Esophagus muscularis mucosa (tissue), 4 donors: Measurements from ENCODE around the gene PRDM16. TPM values are rescaled to one million over a fixed set of nuclear protein-coding genes. Genes with fewer than 3 reads are reported as not detected.

Experiments
- DNase-seq: peaks from one replicate; pipeline ENCODE4 v3.0.0-alpha.2; 2017; ENCODE audit errors: extremely low spot score
- H3K27ac ChIP-seq, 4 donors: fragments of 200-600 bp; sonication (generic); replicated peaks in 1 of 4; 1 replicate in 3 of 4; 2 replicates in 1 of 4; pipeline ENCODE4 v1.5.1; 2016 to 2019; ENCODE audit warnings: mild to moderate bottlenecking in 1 of 4
- H3K27me3 ChIP-seq, 4 donors: fragments of 200-600 bp; sonication (generic); one replicate each; pipeline versions ENCODE4 v1.5.1 to v1.6.0; 2016 to 2019
- H3K36me3 ChIP-seq, 4 donors: fragments of 200-600 bp; sonication (generic); one replicate each; pipeline ENCODE4 v1.5.1; 2016 to 2019
- H3K4me1 ChIP-seq, 4 donors: fragments of 200-600 bp; sonication (generic); one replicate each; pipeline ENCODE4 v1.5.1; 2016 to 2019
- H3K4me3 ChIP-seq, 4 donors: fragments of 200-600 bp; sonication (generic); 1 replicate in 2 of 4; 2 replicates in 2 of 4; pipeline ENCODE4 v1.5.1; 2016 to 2019; ENCODE audit warnings: mild to moderate bottlenecking in 4 of 4, moderate library complexity in 1 of 4
- H3K9me3 ChIP-seq, 4 donors: fragments of 200-600 bp; sonication (generic); 1 replicate in 3 of 4; 2 replicates in 1 of 4; pipeline ENCODE4 v1.5.1; 2016 to 2019
- EP300 ChIP-seq: sonication (generic); formaldehyde crosslinking; IDR thresholded peaks from one replicate; pipeline ENCODE4 v1.6.1; 2017; ENCODE audit warnings: antibody characterized with exemption
- POLR2A ChIP-seq: fragments of 450-650 bp; IDR thresholded peaks from one replicate; pipeline ENCODE4 v1.6.1; 2017; ENCODE audit warnings: antibody characterized with exemption, moderate library complexity, mild to moderate bottlenecking, low read depth
- POLR2AphosphoS5 ChIP-seq, 2 donors: sonication (generic); formaldehyde crosslinking; IDR thresholded peaks; one replicate each; pipeline ENCODE4 v1.6.1; 2017; ENCODE audit warnings: antibody characterized with exemption in 2 of 2
- WGBS: methylation state at CpG from one replicate; pipeline ENCODE4 v1.1.5; 2018; 5-methylcytosine and 5-hydroxymethylcytosine counted together
- intact Hi-C: fragments of 100-400 bp; cut with DNase I; formaldehyde crosslinking; loops from one replicate; pipeline ENCODE4 v1.15.1; 2023
- total RNA-seq, 4 donors: library from RNA; depleted of rRNA; stranded (reverse); fragments of >200 nt; gene quantifications; one replicate each; pipeline versions ENCODE4 v1.1.0 to v1.2.1, GENCODE V29; 2016
- TF ChIP-seq, protein P1 (sequence below), 3 experiments: fragments of 200-600 bp in 2 of 3; fragments of 450-650 bp in 1 of 3; sonication (generic) in 2 of 3; IDR thresholded peaks; one replicate each; pipeline ENCODE4 v1.5.1; 2017 to 2019; ENCODE audit warnings: antibody characterized with exemption in 3 of 3, mild to moderate bottlenecking in 2 of 3, moderate library complexity in 1 of 3

PRDM16 gene
- total RNA-seq, 4 donors from 2014 or later: 1.2 to 4.4 (median 2.2) TPM

- no peaks in the 10 kb centered on the region for H3K36me3 ChIP-seq
- H3K4me1 ChIP-seq: no peaks in the 10 kb centered on the region
- DNase-seq: no peak
- H3K27me3 ChIP-seq: peaks cover 0 to 90% (median 3%) of the 10 kb centered on the region in 4 donors
- intact Hi-C loops: no loop called here
- H3K27ac ChIP-seq: no peak overlapping the region
- H3K4me3 ChIP-seq: no peak overlapping the region
- no peaks in the 10 kb centered on the region for H3K9me3 ChIP-seq
- WGBS: 90% methylated on average over 13 of the region's 14 CpGs
- TF ChIP-seq POLR2AphosphoS5 (IDR thresholded peaks at IDR 0.05): no peak
These were observed 34.1 kb upstream of the PRDM16 start for GRCh38 chr1:3034728-3035562.

- 72% methylated on average over 18 of the region's 19 CpGs for WGBS
- intact Hi-C loops: no loop called here
These were observed 33.2 kb upstream of the PRDM16 start for GRCh38 chr1:3035563-3036446.

DNA sequence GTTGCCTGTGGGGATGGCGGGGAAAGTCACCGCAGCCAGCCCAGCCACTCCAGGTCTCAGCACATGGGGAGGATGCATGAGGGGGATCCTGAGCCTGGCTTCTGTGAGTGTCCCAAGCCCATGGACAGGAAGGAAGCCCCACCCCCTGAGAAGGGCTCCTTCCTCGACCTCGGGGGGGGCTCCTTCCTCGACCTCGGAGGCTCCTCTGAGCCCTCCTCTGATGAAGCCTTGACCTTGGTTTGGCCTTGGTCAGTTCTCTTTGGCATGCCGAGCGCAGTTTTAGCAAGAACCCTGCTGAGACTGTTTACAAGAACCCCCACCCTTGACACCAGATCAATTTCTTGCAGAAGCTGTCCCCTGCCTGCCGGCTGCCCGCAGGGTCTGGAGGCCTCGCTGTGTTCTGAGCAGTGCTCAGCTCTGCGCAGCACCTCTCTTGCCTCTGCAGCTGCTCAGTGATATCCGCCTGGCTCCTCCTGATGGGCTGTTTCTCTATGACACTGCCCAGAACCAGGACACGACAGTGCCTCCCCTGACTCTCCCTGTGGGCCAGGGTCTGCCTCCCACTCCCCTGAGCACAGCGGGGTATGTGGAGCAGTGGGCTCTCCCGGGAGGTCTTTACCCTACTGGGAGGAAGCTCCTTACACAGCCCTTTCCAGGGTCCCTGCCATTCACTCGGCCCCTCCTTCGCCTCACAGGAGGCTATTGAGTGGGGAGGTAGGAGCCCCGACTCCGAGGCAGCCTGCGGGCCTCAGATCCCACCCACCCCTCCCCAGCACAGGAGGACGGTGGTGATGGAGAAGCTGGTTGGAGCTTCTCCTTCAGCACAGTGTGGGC lies 32.3 kb upstream of the PRDM16 start:
- H3K27ac ChIP-seq: no peak overlapping the region
- DNase-seq: no peak

More at GRCh38 chr1:3035563-3036446, 33.2 kb upstream of the PRDM16 start:
- Histone ChIP-seq H3K36me3 (no peaks in the 10 kb centered on the region), H3K27me3 (peaks cover 0 to 85% (median 3%) of the 10 kb centered on the region in 4 donors), H3K4me3 (no peak overlapping the region), H3K4me1 (no peaks in the 10 kb centered on the region), H3K9me3 (no peaks in the 10 kb centered on the region), H3K27ac (no peak overlapping the region)
- DNase-seq: no peak
- TF ChIP-seq, protein P1, sequence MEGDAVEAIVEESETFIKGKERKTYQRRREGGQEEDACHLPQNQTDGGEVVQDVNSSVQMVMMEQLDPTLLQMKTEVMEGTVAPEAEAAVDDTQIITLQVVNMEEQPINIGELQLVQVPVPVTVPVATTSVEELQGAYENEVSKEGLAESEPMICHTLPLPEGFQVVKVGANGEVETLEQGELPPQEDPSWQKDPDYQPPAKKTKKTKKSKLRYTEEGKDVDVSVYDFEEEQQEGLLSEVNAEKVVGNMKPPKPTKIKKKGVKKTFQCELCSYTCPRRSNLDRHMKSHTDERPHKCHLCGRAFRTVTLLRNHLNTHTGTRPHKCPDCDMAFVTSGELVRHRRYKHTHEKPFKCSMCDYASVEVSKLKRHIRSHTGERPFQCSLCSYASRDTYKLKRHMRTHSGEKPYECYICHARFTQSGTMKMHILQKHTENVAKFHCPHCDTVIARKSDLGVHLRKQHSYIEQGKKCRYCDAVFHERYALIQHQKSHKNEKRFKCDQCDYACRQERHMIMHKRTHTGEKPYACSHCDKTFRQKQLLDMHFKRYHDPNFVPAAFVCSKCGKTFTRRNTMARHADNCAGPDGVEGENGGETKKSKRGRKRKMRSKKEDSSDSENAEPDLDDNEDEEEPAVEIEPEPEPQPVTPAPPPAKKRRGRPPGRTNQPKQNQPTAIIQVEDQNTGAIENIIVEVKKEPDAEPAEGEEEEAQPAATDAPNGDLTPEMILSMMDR (IDR thresholded peaks at IDR 0.05): no peak
- TF ChIP-seq POLR2A: no peak
- TF ChIP-seq POLR2AphosphoS5 (IDR thresholded peaks at IDR 0.05): no peak
- TF ChIP-seq EP300: no peak

DNA sequence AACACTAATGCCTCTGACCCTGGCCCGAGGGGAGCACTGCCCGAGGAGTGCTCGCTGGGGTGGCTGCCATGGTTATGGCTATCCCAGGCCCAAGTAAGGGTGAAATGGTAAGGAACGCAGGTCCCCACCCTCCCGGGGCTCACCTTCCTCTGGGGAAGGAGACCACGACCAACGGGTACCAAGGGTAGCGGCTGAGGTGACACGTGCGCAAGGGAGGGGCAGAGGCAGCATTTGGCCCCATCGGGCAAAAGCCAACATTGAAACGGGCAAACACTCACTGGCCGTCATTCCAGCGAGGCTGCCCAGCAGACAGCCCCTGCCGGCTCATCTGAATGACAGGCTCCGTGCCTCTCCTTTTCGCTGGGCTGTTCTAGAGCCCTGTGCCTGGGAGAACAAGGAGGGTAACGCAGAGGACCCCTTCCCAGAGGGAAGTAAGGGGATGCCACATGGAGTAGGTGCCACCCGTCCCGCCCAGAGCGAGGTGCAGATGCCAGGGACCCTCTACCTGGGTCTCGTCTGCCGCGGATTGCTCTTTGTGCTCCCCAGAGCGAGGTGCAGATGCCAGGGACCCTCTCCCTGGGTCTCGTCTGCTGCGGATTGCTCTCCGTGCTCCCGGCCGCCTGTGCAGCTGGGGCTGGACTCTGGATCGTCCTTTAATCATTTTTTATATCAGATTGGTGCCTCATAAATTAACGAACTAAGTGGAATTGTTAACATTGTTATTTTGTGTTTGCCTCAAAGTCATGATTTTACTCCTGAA lies 31.5 kb upstream of the PRDM16 start:
- TF ChIP-seq EP300: no peak
- TF ChIP-seq POLR2AphosphoS5 (IDR thresholded peaks at IDR 0.05): no peak
- TF ChIP-seq, protein P1 (IDR thresholded peaks at IDR 0.05): no peak
- TF ChIP-seq POLR2A: no peak
- 87% methylated on average over 31 of the region's 32 CpGs for WGBS
- no peaks in the 10 kb centered on the region for H3K4me1 ChIP-seq
- intact Hi-C loops: no loop called here
- DNase-seq: no peak
- no peaks in the 10 kb centered on the region for H3K36me3 ChIP-seq
- H3K4me3 ChIP-seq: no peak overlapping the region
- H3K27me3 ChIP-seq: peaks cover 0 to 81% (median 3%) of the 10 kb centered on the region in 4 donors
- no peak overlapping the region for H3K27ac ChIP-seq
- no peaks in the 10 kb centered on the region for H3K9me3 ChIP-seq

More for the DNA sequence above, 32.3 kb upstream of the PRDM16 start:
- TF ChIP-seq, protein P1 (IDR thresholded peaks at IDR 0.05): no peak
- TF ChIP-seq EP300 (no peak), POLR2A (no peak), POLR2AphosphoS5 (IDR thresholded peaks at IDR 0.05) (no peak)
- intact Hi-C loops: no loop called here
- H3K36me3 ChIP-seq: no peaks in the 10 kb centered on the region
- H3K27me3 ChIP-seq: peaks cover 0 to 81% (median 3%) of the 10 kb centered on the region in 4 donors
- 55% methylated on average over 15 of the region's 22 CpGs for WGBS
- no peak overlapping the region for H3K4me3 ChIP-seq
- no peaks in the 10 kb centered on the region for H3K4me1 ChIP-seq
- H3K9me3 ChIP-seq: no peaks in the 10 kb centered on the region
